Activated CD8-positive, alpha-beta T cell treated with anti-CD3 and anti-CD28 coated beads for 36 hours (primary cell): ENCODE results near the gene ANKRD13B. TPM values are rescaled to one million over a fixed set of nuclear protein-coding genes. Genes with fewer than 3 reads are reported as not detected.

Experiments used
- ATAC-seq: fragments of 200-7000 bp; cut with Tn5 transposase; one replicate; pipeline ENCODE4 v1.10.0; 2021; ENCODE audit warnings: mild to moderate bottlenecking, moderate library complexity
- CTCF ChIA-PET: fragments of 350-600 bp; sonication (Branson Sonifier 250); formaldehyde crosslinking; loops from one replicate; lab custom pipeline; 2021; ENCODE audit warnings: antibody characterized with exemption; lab: Charles Lee
- POLR2A ChIA-PET: fragments of 350-600 bp; sonication (Branson Sonifier 250); formaldehyde crosslinking; loops from one replicate; lab custom pipeline; 2021; ENCODE audit warnings: antibody characterized with exemption; lab: Charles Lee
- DNase-seq: peaks from one replicate; pipeline ENCODE4 v3.0.0-alpha.2; 2020
- H3K27ac Mint-ChIP-seq: one replicate; pipeline ENCODE4 v1.8.0; 2021; ENCODE audit warnings: mild to moderate bottlenecking, mixed read lengths
- H3K27me3 Mint-ChIP-seq: one replicate; pipeline ENCODE4 v1.8.0; 2021; ENCODE audit warnings: mixed read lengths
- H3K36me3 Mint-ChIP-seq: one replicate; pipeline ENCODE4 v1.8.0; 2021; ENCODE audit warnings: low read depth, mixed read lengths
- H3K4me1 Mint-ChIP-seq: one replicate; pipeline ENCODE4 v1.8.0; 2021; ENCODE audit warnings: low read depth, mixed read lengths
- H3K4me3 Mint-ChIP-seq: one replicate; pipeline ENCODE4 v1.8.0; 2021; ENCODE audit warnings: mild to moderate bottlenecking, moderate library complexity, mixed read lengths
- H3K9me3 Mint-ChIP-seq: one replicate; pipeline ENCODE4 v1.8.0; 2021; ENCODE audit warnings: mixed read lengths
- CTCF ChIP-seq: fragments of 200-600 bp; IDR thresholded peaks from one replicate; pipeline ENCODE4 v1.8.0; 2022; ENCODE audit warnings: antibody characterized with exemption, mild to moderate bottlenecking
- intact Hi-C: fragments of 100-400 bp; cut with micrococcal nuclease; formaldehyde crosslinking; loops from one replicate; pipeline ENCODE4 v1.10.0; 2022
- total RNA-seq, 2 experiments: library from RNA; stranded (reverse); gene quantifications; one replicate each; pipeline ENCODE4 v1.2.3, GENCODE V29; 2021

Gene ANKRD13B
- total RNA-seq, 2 experiments from 2014 or later, result 22.8 to 22.9 TPM

GRCh38 chr17:29612094-29612403 is 19.1 kb downstream of the ANKRD13B start:
- Mint-ChIP-seq H3K27me3 (peaks cover 2% of the 10 kb centered on the region), H3K4me1 (peaks cover 33% of the 10 kb centered on the region), H3K9me3 (no peaks in the 10 kb centered on the region), H3K36me3 (no peaks in the 10 kb centered on the region), H3K27ac (no peak overlapping the region), H3K4me3 (no peak overlapping the region)
- intact Hi-C loops, result no loop called here
- DNase-seq, result no peak
- ATAC-seq, result no peak
- ChIA-PET CTCF (interaction anchor here (1.6 to 8.5 kb wide), 2 partner anchors 44 to 168 kb away, joined by 3 to 97 read pairs; partner anchors contain the start of genes ABHD15 and TP53I13), POLR2A (interaction anchor here (0.6 to 1.0 kb wide), 5 partner anchors 20 to 38 kb away, joined by 3 read pairs; no protein-coding TSS in a partner anchor)
- no peak for TF ChIP-seq CTCF

- H3K9me3 Mint-ChIP-seq, result no peaks in the 10 kb centered on the region
- TF ChIP-seq CTCF, result no peak
- H3K27ac Mint-ChIP-seq, result no peak overlapping the region
- peaks cover 31% of the 10 kb centered on the region for H3K4me1 Mint-ChIP-seq
- ChIA-PET CTCF (interaction anchor here (0.6 to 8.5 kb wide), 16 partner anchors 8 to 318 kb away, joined by 3 to 172 read pairs (median 4); partner anchors contain the start of genes ABHD15, ANKRD13B, GIT1 and SSH2), POLR2A (interaction anchor here (0.6 to 1.9 kb wide), 9 partner anchors 11 to 45 kb away, joined by 3 to 6 read pairs (median 3); partner anchors contain the start of genes ABHD15 and CORO6)
- ATAC-seq (no peak), DNase-seq (no peak)
- H3K36me3 Mint-ChIP-seq, result no peaks in the 10 kb centered on the region
- H3K27me3 Mint-ChIP-seq, result peaks cover 2% of the 10 kb centered on the region
- intact Hi-C loops, result no loop called here
- H3K4me3 Mint-ChIP-seq, result peak overlapping the region; percentile 21
These were observed 19.7 kb downstream of the ANKRD13B start for GRCh38 chr17:29612404-29613280.

GRCh38 chr17:29613352-29613837 is 20.5 kb downstream of the ANKRD13B start:
- peak; percentile 97 for DNase-seq
- no peaks in the 10 kb centered on the region for H3K36me3 Mint-ChIP-seq
- H3K4me3 Mint-ChIP-seq, result no peak overlapping the region
- peaks cover 2% of the 10 kb centered on the region for H3K27me3 Mint-ChIP-seq
- TF ChIP-seq CTCF, result peak; percentile 89
- peak; percentile 45 for ATAC-seq
- ChIA-PET POLR2A (interaction anchor here (0.8 to 3.4 kb wide), 5 partner anchors 10 to 46 kb away, joined by 3 to 19 read pairs (median 5); partner anchors contain the start of genes ABHD15 and CORO6), CTCF (interaction anchor here (0.6 to 8.5 kb wide), 15 partner anchors 9 to 317 kb away, joined by 3 to 172 read pairs (median 5); partner anchors contain the start of genes ABHD15, ANKRD13B, GIT1 and SSH2)
- no peaks in the 10 kb centered on the region for H3K9me3 Mint-ChIP-seq
- H3K4me1 Mint-ChIP-seq, result peaks cover 31% of the 10 kb centered on the region
- no peak overlapping the region for H3K27ac Mint-ChIP-seq
- intact Hi-C loops, result no loop called here

GRCh38 chr17:29613856-29614255 is 20.9 kb downstream of the ANKRD13B start:
- ATAC-seq, result no peak
- Mint-ChIP-seq H3K4me1 (peaks cover 32% of the 10 kb centered on the region), H3K36me3 (no peaks in the 10 kb centered on the region), H3K4me3 (peak overlapping the region; percentile 24), H3K9me3 (no peaks in the 10 kb centered on the region), H3K27ac (no peak overlapping the region), H3K27me3 (peaks cover 2% of the 10 kb centered on the region)
- ChIA-PET CTCF (interaction anchor here (1.0 to 8.5 kb wide), 11 partner anchors 11 to 317 kb away, joined by 3 to 172 read pairs (median 8); partner anchors contain the start of genes ABHD15, ANKRD13B, GIT1 and SSH2), POLR2A (interaction anchor here (0.8 to 3.4 kb wide), 5 partner anchors 9 to 47 kb away, joined by 3 to 19 read pairs (median 5); partner anchors contain the start of genes ABHD15 and CORO6)
- no peak for TF ChIP-seq CTCF
- intact Hi-C loops, result no loop called here
- DNase-seq, result no peak
